Spleen (tissue), 11 donors: ENCODE measurements around the gene SIGLEC15. TPM values are rescaled to one million over a fixed set of nuclear protein-coding genes. Genes with fewer than 3 reads are reported as not detected.

ENCODE experiments used
- DNase-seq: peaks from one replicate; pipeline ENCODE4 v3.0.0-alpha.2; 2020
- H3K27ac ChIP-seq, 8 donors: fragments of 200-600 bp; sonication (generic) in 7 of 8; 1 replicate in 4 of 8; 2 replicates in 4 of 8; pipeline versions ENCODE4 v1.5.0 to v1.8.0; 2016 to 2021; ENCODE audit warnings: inconsistent platforms in 4 of 8, mild to moderate bottlenecking in 4 of 8, moderate library complexity in 1 of 8
- H3K27me3 ChIP-seq, 7 donors: fragments of 200-600 bp; sonication (generic) in 6 of 7; replicated peaks in 1 of 7; 1 replicate in 4 of 7; 2 replicates in 3 of 7; pipeline versions ENCODE4 v1.5.0 to v1.8.0; 2016 to 2021; ENCODE audit warnings: inconsistent platforms in 3 of 7, mild to moderate bottlenecking in 1 of 7
- H3K36me3 ChIP-seq, 6 donors: fragments of 200-600 bp; sonication (generic) in 5 of 6; 1 replicate in 4 of 6; 2 replicates in 2 of 6; pipeline versions ENCODE4 v1.5.0 to v1.8.0; 2016 to 2021; ENCODE audit warnings: inconsistent platforms in 2 of 6
- H3K4me1 ChIP-seq, 6 donors: fragments of 200-600 bp; sonication (generic) in 5 of 6; 1 replicate in 3 of 6; 2 replicates in 3 of 6; pipeline versions ENCODE4 v1.5.0 to v1.8.0; 2016 to 2021; ENCODE audit warnings: inconsistent platforms in 3 of 6
- H3K4me3 ChIP-seq, 8 donors: fragments of 200-600 bp; sonication (generic) in 7 of 8; 1 replicate in 4 of 8; 2 replicates in 4 of 8; pipeline versions ENCODE4 v1.5.0 to v1.8.0; 2016 to 2021; ENCODE audit warnings: inconsistent platforms in 4 of 8, mild to moderate bottlenecking in 4 of 8, moderate library complexity in 2 of 8
- H3K9me3 ChIP-seq, 8 donors: fragments of 200-600 bp; sonication (generic) in 7 of 8; 1 replicate in 4 of 8; 2 replicates in 4 of 8; pipeline versions ENCODE4 v1.5.0 to v1.8.0; 2016 to 2021; ENCODE audit warnings: inconsistent platforms in 4 of 8
- CTCF ChIP-seq, 11 experiments: fragments of 200-600 bp in 7 of 11; fragments of 450-650 bp in 4 of 11; sonication (generic) in 4 of 11; IDR thresholded peaks in 8 of 11; conservative IDR thresholded peaks in 3 of 11; 1 replicate in 7 of 11; 2 replicates in 4 of 11; pipeline versions ENCODE4 v1.4.0 to v1.8.0; 2016 to 2021; ENCODE audit warnings: antibody characterized with exemption in 11 of 11, inconsistent platforms in 4 of 11, mild to moderate bottlenecking in 1 of 11
- POLR2A ChIP-seq, 3 donors: fragments of 450-650 bp; IDR thresholded peaks; one replicate each; pipeline ENCODE4 v1.5.1; 2017; ENCODE audit warnings: antibody characterized with exemption in 3 of 3, mild to moderate bottlenecking in 1 of 3
- POLR2AphosphoS5 ChIP-seq, 3 donors: sonication (generic); formaldehyde crosslinking; IDR thresholded peaks; one replicate each; pipeline ENCODE4 v1.5.1; 2017; ENCODE audit warnings: antibody characterized with exemption in 3 of 3
- WGBS, 5 donors: extraction: QIAGEN DNeasy Blood & Tissue Kit in 3 of 5; methylation state at CpG; one replicate each; pipeline versions ENCODE4 v1.1.5 to v1.1.7; 2013 to 2018; 5-methylcytosine and 5-hydroxymethylcytosine counted together
- intact Hi-C: fragments of 100-400 bp; cut with DNase I; formaldehyde crosslinking; loops from one replicate; pipeline ENCODE4 v1.15.0; 2023; ENCODE audit warnings: low total_unique reads
- polyA plus RNA-seq, 3 donors: library from polyadenylated mRNA; stranded (reverse); fragments of 200-250 nt; gene quantifications; one replicate each; pipeline ENCODE4 v1.2.1, GENCODE V29; 2013
- total RNA-seq, 7 donors: library from RNA; depleted of rRNA in 3 of 7; stranded (reverse); fragments of >200 nt in 3 of 7; fragmentation: NEBNext Ultra II Directional in 4 of 7; extraction: Animal tissue kit (Norgen Biotek cat#: 25700) in 4 of 7; gene quantifications; one replicate each; pipeline versions ENCODE4 v1.1.0 to v1.2.1, GENCODE V29; 2016 to 2021
- donor health status: healthy with polysubstance abuse.
- donor health status: DM: no; HTN: no; CAD: no; lungs with moderate emphysema.
- donor health status: DM: no; HTN: no; CAD: no.
- donor health status: Bipolar disorder and iron deficiency.
- donor health status: healthy.
- donor health status: DM: no; HTN: no; CAD: no.
- donor health status: DM: yes; HTN: yes; CAD: no.

SIGLEC15 gene
- total and polyA plus RNA-seq, 10 donors, result 0.28 to 3.5 (median 1.4) TPM

GRCh38 chr18:45780568-45780967 is 44.9 kb upstream of the SIGLEC15 start:
- peaks cover 0 to 8% (median 0%) of the 10 kb centered on the region in 7 donors for H3K27me3 ChIP-seq
- H3K27ac ChIP-seq, result no peak overlapping the region
- intact Hi-C loops, result no loop called here
- DNase-seq, result no peak
- H3K36me3 ChIP-seq, result no peaks in the 10 kb centered on the region
- H3K9me3 ChIP-seq, result no peaks in the 10 kb centered on the region
- peaks cover 0 to 15% (median 5%) of the 10 kb centered on the region in 6 donors for H3K4me1 ChIP-seq
- no peak for TF ChIP-seq POLR2AphosphoS5 (IDR thresholded peaks at IDR 0.05)
- no peak overlapping the region for H3K4me3 ChIP-seq
- 67 to 82% (median 72%) methylated on average over 2 of the region's 2 CpGs for WGBS, 5 donors

DNA sequence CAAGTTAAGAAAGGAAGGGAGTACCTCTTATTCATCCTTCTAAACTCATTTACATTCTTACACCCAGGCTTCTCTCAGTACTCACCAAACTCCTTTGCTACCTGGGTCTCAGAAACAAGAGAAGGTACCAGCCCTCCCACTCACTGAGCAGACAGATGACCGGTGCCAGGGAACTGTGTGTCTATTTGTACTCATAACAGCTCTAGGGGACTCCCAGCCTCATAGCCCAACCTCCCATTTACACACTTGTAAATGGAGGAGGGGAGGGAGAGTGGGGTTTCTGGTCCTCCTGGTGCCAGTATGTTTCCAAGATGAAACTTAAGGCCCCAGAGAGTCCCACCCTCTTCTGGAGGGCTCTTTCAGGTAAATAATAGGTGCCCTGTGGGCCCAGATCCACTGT is 42.8 kb upstream of the SIGLEC15 start:
- no peak for TF ChIP-seq POLR2AphosphoS5 (IDR thresholded peaks at IDR 0.05)
- WGBS, 5 donors, result 76 to 88% (median 79%) methylated on average over 1 of the region's 1 CpG
- Histone ChIP-seq H3K27me3 (peaks cover 0 to 8% (median 0%) of the 10 kb centered on the region in 7 donors), H3K9me3 (no peaks in the 10 kb centered on the region), H3K27ac (no peak overlapping the region), H3K36me3 (no peaks in the 10 kb centered on the region), H3K4me3 (no peak overlapping the region), H3K4me1 (peaks cover 0 to 8% (median 0%) of the 10 kb centered on the region in 6 donors)
- intact Hi-C loops, result no loop called here
- no peak for DNase-seq

GRCh38 chr18:45783097-45784075 is 42.1 kb upstream of the SIGLEC15 start:
- intact Hi-C loops, result no loop called here
- Histone ChIP-seq H3K9me3 (no peaks in the 10 kb centered on the region), H3K4me1 (peaks cover 0 to 8% (median 0%) of the 10 kb centered on the region in 6 donors), H3K36me3 (no peaks in the 10 kb centered on the region), H3K27me3 (peaks cover 0 to 8% (median 0%) of the 10 kb centered on the region in 7 donors), H3K4me3 (no peak overlapping the region), H3K27ac (no peak overlapping the region)
- TF ChIP-seq CTCF (IDR thresholded peaks at IDR 0.05 in 8 of 11, conservative IDR thresholded peaks at IDR 0.05 in 3 of 11) (no peak), POLR2AphosphoS5 (IDR thresholded peaks at IDR 0.05) (no peak), POLR2A (IDR thresholded peaks at IDR 0.05) (no peak)
- no peak for DNase-seq
- 76 to 89% (median 85%) methylated on average over 9 of the region's 9 CpGs for WGBS, 5 donors

GRCh38 chr18:45785134-45785533 is 40.3 kb upstream of the SIGLEC15 start:
- WGBS, 5 donors, result 28 to 35% (median 31%) methylated on average over 4 of the region's 4 CpGs
- peaks cover 0 to 8% (median 0%) of the 10 kb centered on the region in 6 donors for H3K4me1 ChIP-seq
- DNase-seq, result no peak
- H3K9me3 ChIP-seq, result no peaks in the 10 kb centered on the region
- no peak for TF ChIP-seq CTCF (IDR thresholded peaks at IDR 0.05 in 8 of 11, conservative IDR thresholded peaks at IDR 0.05 in 3 of 11)
- TF ChIP-seq POLR2AphosphoS5 (IDR thresholded peaks at IDR 0.05), result no peak
- TF ChIP-seq POLR2A (IDR thresholded peaks at IDR 0.05), result no peak
- peak overlapping the region in 1 of 8 donors; percentile 14 for H3K27ac ChIP-seq
- H3K36me3 ChIP-seq, result no peaks in the 10 kb centered on the region
- peak overlapping the region in 1 of 8 donors; percentile 32 for H3K4me3 ChIP-seq
- intact Hi-C loops, result no loop called here
- H3K27me3 ChIP-seq, result peaks cover 0 to 8% (median 0%) of the 10 kb centered on the region in 7 donors

DNA sequence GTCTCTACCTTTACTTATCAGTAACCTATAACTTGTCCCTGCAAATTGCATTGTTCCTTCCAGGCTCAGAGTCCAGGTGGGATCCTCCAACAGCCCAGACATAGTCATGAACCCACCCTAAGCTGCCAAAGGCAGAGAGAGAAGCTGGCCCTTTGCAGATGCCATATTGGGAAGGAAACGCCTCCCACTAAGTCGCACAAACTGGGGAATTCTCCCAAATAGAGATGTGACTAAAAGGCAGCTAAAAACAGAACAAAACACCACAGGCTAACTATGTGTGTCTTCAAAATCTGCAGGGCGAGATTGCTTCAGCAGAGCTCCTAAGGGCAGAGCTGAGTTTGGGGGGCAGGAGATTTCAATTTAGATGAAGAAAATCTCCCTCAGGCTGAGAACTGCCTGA is 38.5 kb upstream of the SIGLEC15 start:
- peaks cover 0 to 4% (median 0%) of the 10 kb centered on the region in 8 donors for H3K9me3 ChIP-seq
- WGBS, 5 donors, result 87 to 97% (median 93%) methylated on average over 3 of the region's 3 CpGs
- H3K36me3 ChIP-seq, result no peaks in the 10 kb centered on the region
- no peak overlapping the region for H3K27ac ChIP-seq
- intact Hi-C loops, result no loop called here
- no peak overlapping the region for H3K4me3 ChIP-seq
- DNase-seq, result no peak
- TF ChIP-seq POLR2AphosphoS5 (IDR thresholded peaks at IDR 0.05), result no peak
- no peak for TF ChIP-seq POLR2A (IDR thresholded peaks at IDR 0.05)
- TF ChIP-seq CTCF (IDR thresholded peaks at IDR 0.05 in 8 of 11, conservative IDR thresholded peaks at IDR 0.05 in 3 of 11), result no peak
- H3K27me3 ChIP-seq, result no peaks in the 10 kb centered on the region
- peaks cover 0 to 8% (median 0%) of the 10 kb centered on the region in 6 donors for H3K4me1 ChIP-seq
